A549 (cell line): ENCODE data around the gene SLC36A4.

ENCODE experiments used
- CBX2 ChIP-seq: fragments of 200-600 bp; sonication (generic); IDR thresholded peaks from 2 replicates; pipeline ENCODE4 v1.6.1; 2016; ENCODE audit warnings: low read depth, mild to moderate bottlenecking, borderline replicate concordance
- CTCF ChIP-seq: fragments of >200 bp; sonication (Bioruptor Twin); formaldehyde crosslinking; IDR thresholded peaks from 3 replicates; pipeline ENCODE4 v1.5.1; 2016
- ESRRA ChIP-seq: fragments of 150-350 bp; IDR thresholded peaks from 2 replicates; pipeline ENCODE4 v1.6.1; 2014; ENCODE audit warnings: mild to moderate bottlenecking, low read length, borderline replicate concordance
- HDAC2 ChIP-seq: fragments of 200-600 bp; sonication (generic); IDR thresholded peaks from 2 replicates; pipeline ENCODE4 v1.6.1; 2016

GRCh38 chr11:93122535-93123235 lies 75.1 kb downstream of the SLC36A4 start:
- TF ChIP-seq CTCF, result no peak
- no peak for TF ChIP-seq ESRRA
- no peak for TF ChIP-seq CBX2
- TF ChIP-seq HDAC2, result no peak
